GM23248 (cell line): ENCODE data around the gene PRKD1.

Experiments used
- EZH2 ChIP-seq: fragments of 200-600 bp; sonication (generic); IDR thresholded peaks from 2 replicates; pipeline ENCODE4 v1.6.1; 2018; ENCODE audit warnings: antibody characterized with exemption, mild to moderate bottlenecking; ENCODE audit not compliant: insufficient read depth, poor library complexity, severe bottlenecking
- EZH2phosphoT487 ChIP-seq: fragments of 200-600 bp; sonication (generic); IDR thresholded peaks from 2 replicates; pipeline ENCODE4 v1.6.1; 2018; ENCODE audit warnings: antibody characterized with exemption, moderate library complexity, mild to moderate bottlenecking, low read depth; ENCODE audit not compliant: insufficient read depth

GRCh38 chr14:29953501-29953900 lies 25.9 kb upstream of the PRKD1 start:
- TF ChIP-seq EZH2 (no peak), EZH2phosphoT487 (no peak)
